ENCODE data around the gene ADCYAP1R1.

- TF ChIP-seq CTCF (IDR thresholded peaks at IDR 0.05), result no peak
- no peak for TF ChIP-seq POLR2A (IDR thresholded peaks at IDR 0.05)
- TF ChIP-seq EP300 (IDR thresholded peaks at IDR 0.05), result no peak
- no peak for TF ChIP-seq POLR2AphosphoS5 (IDR thresholded peaks at IDR 0.05)
These were observed 19.0 kb downstream of the ADCYAP1R1 start for GRCh38 chr7:31070991-31071644.
